ENCODE results near the gene MRPL4.

DNA sequence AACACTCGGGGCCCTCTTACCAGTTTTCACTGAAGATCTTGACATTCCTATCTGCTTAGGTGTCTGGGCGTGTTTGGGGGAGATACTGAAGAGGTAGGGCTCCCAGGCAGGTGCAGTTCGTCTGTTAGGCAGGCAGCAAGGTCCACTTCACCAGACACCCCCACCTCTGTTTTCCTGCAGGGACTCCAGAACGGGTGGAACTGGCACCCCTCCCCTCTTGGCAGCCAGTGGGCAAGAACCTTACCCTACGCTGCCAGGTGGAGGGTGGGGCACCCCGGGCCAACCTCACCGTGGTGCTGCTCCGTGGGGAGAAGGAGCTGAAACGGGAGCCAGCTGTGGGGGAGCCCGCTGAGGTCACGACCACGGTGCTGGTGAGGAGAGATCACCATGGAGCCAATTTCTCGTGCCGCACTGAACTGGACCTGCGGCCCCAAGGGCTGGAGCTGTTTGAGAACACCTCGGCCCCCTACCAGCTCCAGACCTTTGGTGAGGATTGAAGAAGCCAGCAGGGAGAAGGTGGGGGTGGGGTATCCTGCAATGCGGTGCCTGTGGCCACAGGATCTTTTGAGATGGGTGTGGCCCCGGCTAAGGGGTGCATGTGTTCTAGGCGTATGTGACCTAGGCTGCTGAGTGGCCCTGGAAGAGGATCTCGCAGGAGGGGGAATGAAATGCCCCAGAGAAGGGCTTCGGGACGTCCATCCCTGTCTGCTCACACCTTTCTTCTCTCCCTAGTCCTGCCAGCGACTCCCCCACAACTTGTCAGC is 31.5 kb downstream of the MRPL4 start:
- no peak for TF ChIP-seq YY1 (IDR thresholded peaks at IDR 0.05; ENCODE audit: low read depth)
- no peak for TF ChIP-seq CEBPB (IDR thresholded peaks at IDR 0.05)
- TF ChIP-seq, protein P1, sequence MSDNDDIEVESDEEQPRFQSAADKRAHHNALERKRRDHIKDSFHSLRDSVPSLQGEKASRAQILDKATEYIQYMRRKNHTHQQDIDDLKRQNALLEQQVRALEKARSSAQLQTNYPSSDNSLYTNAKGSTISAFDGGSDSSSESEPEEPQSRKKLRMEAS (IDR thresholded peaks at IDR 0.05), result no peak
- TF ChIP-seq, protein P2, sequence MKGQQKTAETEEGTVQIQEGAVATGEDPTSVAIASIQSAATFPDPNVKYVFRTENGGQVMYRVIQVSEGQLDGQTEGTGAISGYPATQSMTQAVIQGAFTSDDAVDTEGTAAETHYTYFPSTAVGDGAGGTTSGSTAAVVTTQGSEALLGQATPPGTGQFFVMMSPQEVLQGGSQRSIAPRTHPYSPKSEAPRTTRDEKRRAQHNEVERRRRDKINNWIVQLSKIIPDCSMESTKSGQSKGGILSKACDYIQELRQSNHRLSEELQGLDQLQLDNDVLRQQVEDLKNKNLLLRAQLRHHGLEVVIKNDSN (IDR thresholded peaks at IDR 0.05), result no peak
- TF ChIP-seq, protein P3, sequence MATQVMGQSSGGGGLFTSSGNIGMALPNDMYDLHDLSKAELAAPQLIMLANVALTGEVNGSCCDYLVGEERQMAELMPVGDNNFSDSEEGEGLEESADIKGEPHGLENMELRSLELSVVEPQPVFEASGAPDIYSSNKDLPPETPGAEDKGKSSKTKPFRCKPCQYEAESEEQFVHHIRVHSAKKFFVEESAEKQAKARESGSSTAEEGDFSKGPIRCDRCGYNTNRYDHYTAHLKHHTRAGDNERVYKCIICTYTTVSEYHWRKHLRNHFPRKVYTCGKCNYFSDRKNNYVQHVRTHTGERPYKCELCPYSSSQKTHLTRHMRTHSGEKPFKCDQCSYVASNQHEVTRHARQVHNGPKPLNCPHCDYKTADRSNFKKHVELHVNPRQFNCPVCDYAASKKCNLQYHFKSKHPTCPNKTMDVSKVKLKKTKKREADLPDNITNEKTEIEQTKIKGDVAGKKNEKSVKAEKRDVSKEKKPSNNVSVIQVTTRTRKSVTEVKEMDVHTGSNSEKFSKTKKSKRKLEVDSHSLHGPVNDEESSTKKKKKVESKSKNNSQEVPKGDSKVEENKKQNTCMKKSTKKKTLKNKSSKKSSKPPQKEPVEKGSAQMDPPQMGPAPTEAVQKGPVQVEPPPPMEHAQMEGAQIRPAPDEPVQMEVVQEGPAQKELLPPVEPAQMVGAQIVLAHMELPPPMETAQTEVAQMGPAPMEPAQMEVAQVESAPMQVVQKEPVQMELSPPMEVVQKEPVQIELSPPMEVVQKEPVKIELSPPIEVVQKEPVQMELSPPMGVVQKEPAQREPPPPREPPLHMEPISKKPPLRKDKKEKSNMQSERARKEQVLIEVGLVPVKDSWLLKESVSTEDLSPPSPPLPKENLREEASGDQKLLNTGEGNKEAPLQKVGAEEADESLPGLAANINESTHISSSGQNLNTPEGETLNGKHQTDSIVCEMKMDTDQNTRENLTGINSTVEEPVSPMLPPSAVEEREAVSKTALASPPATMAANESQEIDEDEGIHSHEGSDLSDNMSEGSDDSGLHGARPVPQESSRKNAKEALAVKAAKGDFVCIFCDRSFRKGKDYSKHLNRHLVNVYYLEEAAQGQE (IDR thresholded peaks at IDR 0.05; ENCODE audit: low read depth), result no peak
- no peak for TF ChIP-seq FOXM1 (IDR thresholded peaks at IDR 0.05; ENCODE audit: borderline replicate concordance, low read depth)
- no peak for TF ChIP-seq EGR1 (IDR thresholded peaks at IDR 0.05)
- TF ChIP-seq EP300 (IDR thresholded peaks at IDR 0.05; ENCODE audit: borderline replicate concordance), result no peak
- no peak for TF ChIP-seq ZBTB7A (IDR thresholded peaks at IDR 0.05; ENCODE audit: low read depth)
- no peak for TF ChIP-seq CREB1 (IDR thresholded peaks at IDR 0.05; ENCODE audit: low read depth)
- no peak for TF ChIP-seq RAD21 (IDR thresholded peaks at IDR 0.05; ENCODE audit: low read depth)
